Measurements from ENCODE around the gene TTYH2.

Gene TTYH2

GRCh38 chr17:74249590-74250270 lies 36.4 kb downstream of the TTYH2 start:
- no peak for DNase-seq (ENCODE audit: low read depth)
- H3K4me3 ChIP-seq (ENCODE audit: low read length) = no peak overlapping the region
- TF ChIP-seq CTCF (IDR thresholded peaks at IDR 0.05; ENCODE audit: insufficient read depth, low read depth, low read length, missing control alignments) = no peak

GRCh38 chr17:74250324-74250995 lies 37.1 kb downstream of the TTYH2 start:
- no peak overlapping the region for H3K4me3 ChIP-seq (ENCODE audit: low read length)
- DNase-seq (ENCODE audit: low read depth) = no peak
- no peak for TF ChIP-seq CTCF (IDR thresholded peaks at IDR 0.05; ENCODE audit: insufficient read depth, low read depth, low read length, missing control alignments)

GRCh38 chr17:74251051-74251450 lies 37.7 kb downstream of the TTYH2 start:
- DNase-seq (ENCODE audit: low read depth) = no peak
- H3K4me3 ChIP-seq (ENCODE audit: low read length) = no peak overlapping the region
- TF ChIP-seq CTCF (IDR thresholded peaks at IDR 0.05; ENCODE audit: insufficient read depth, low read depth, low read length, missing control alignments) = no peak

GRCh38 chr17:74251569-74251968 lies 38.2 kb downstream of the TTYH2 start:
- TF ChIP-seq CTCF (IDR thresholded peaks at IDR 0.05; ENCODE audit: insufficient read depth, low read depth, low read length, missing control alignments) = no peak

GRCh38 chr17:74252211-74252610 lies 38.8 kb downstream of the TTYH2 start:
- no peak for DNase-seq (ENCODE audit: low read depth)
- H3K4me3 ChIP-seq (ENCODE audit: low read length) = no peak overlapping the region
- no peak for TF ChIP-seq CTCF (IDR thresholded peaks at IDR 0.05; ENCODE audit: insufficient read depth, low read depth, low read length, missing control alignments)

More at GRCh38 chr17:74251569-74251968, 38.2 kb downstream of the TTYH2 start:
- H3K4me3 ChIP-seq (ENCODE audit: low read length) = no peak overlapping the region
- DNase-seq (ENCODE audit: low read depth) = no peak

GRCh38 chr17:74253036-74253435 lies 39.7 kb downstream of the TTYH2 start:
- no peak for DNase-seq (ENCODE audit: low read depth)
- no peak for TF ChIP-seq CTCF (IDR thresholded peaks at IDR 0.05; ENCODE audit: insufficient read depth, low read depth, low read length, missing control alignments)
- H3K4me3 ChIP-seq (ENCODE audit: low read length) = no peak overlapping the region
